H1 (cell line): ENCODE data around the gene AIFM2. TPM values are rescaled to one million over a fixed set of nuclear protein-coding genes. Genes with fewer than 3 reads are reported as not detected.

Experiments
- CTCF ChIA-PET: fragments of 300-600 bp; sonication (Branson Sonifier 250); formaldehyde crosslinking; loops from one replicate; lab custom pipeline; 2021; ENCODE audit not compliant: partially characterized antibody; lab: Charles Lee
- POLR2A ChIA-PET: fragments of 300-600 bp; sonication (Branson Sonifier 250); formaldehyde crosslinking; loops from one replicate; lab custom pipeline; 2021; ENCODE audit warnings: inconsistent platforms; ENCODE audit not compliant: partially characterized antibody; lab: Charles Lee
- DNase-seq, 2 experiments: peaks; one replicate each; pipeline versions ENCODE4 v3.0.0 to v3.0.0-alpha.2; 2010 to 2022; ENCODE audit warnings: low spot score in 2 of 2, low read depth in 1 of 2, mixed read lengths in 1 of 2
- FAIRE-seq: peaks from 2 replicates; lab custom pipeline; 2011; peaks lifted over from hg19 to GRCh38; lab: Jason Lieb, UNC
- H2AFZ ChIP-seq: 2 replicates; pipeline ENCODE4 v1.8.1; 2012; ENCODE audit warnings: low read length, inconsistent platforms
- H2AK5ac ChIP-seq: 2 replicates; pipeline ENCODE4 v1.6.1; 2013; ENCODE audit warnings: low read depth, low read length
- H2BK120ac ChIP-seq: replicated peaks from 2 replicates; pipeline ENCODE3; 2013; ENCODE audit warnings: low read depth, low read length, inconsistent platforms
- H2BK12ac ChIP-seq: 2 replicates; pipeline ENCODE4 v1.6.1; 2013; ENCODE audit warnings: low read depth, low read length
- H2BK15ac ChIP-seq: 2 replicates; pipeline ENCODE4 v1.6.1; 2013; ENCODE audit warnings: low read length
- H2BK20ac ChIP-seq: 2 replicates; pipeline ENCODE4 v1.6.1; 2013; ENCODE audit warnings: low read length
- H2BK5ac ChIP-seq: 2 replicates; pipeline ENCODE4 v1.6.1; 2013; ENCODE audit warnings: low read depth, low read length
- H3K14ac ChIP-seq: 2 replicates; pipeline ENCODE4 v1.6.1; 2013; ENCODE audit warnings: inconsistent platforms; ENCODE audit not compliant: insufficient read length
- H3K18ac ChIP-seq: 2 replicates; pipeline ENCODE4 v1.6.1; 2013; ENCODE audit warnings: low read length; ENCODE audit errors: extremely low read depth
- H3K23ac ChIP-seq: 2 replicates; pipeline ENCODE4 v1.6.1; 2013; ENCODE audit warnings: inconsistent platforms; ENCODE audit not compliant: insufficient read length
- H3K23me2 ChIP-seq: 2 replicates; pipeline ENCODE4 v1.6.1; 2013; ENCODE audit warnings: low read depth, low read length
- H3K27ac ChIP-seq: 2 replicates; pipeline ENCODE4 v1.6.1; 2011; ENCODE audit warnings: low read depth, low read length, inconsistent platforms
- H3K27me3 ChIP-seq, 4 experiments: replicated peaks in 1 of 4; 1 replicate in 1 of 4; 2 replicates in 3 of 4; pipeline versions ENCODE4 v1.6.1 to v1.8.1; 2011 to 2013; ENCODE audit warnings: low read length in 3 of 4, mild to moderate bottlenecking in 3 of 4, inconsistent platforms in 2 of 4, mixed read lengths in 2 of 4, moderate library complexity in 1 of 4; ENCODE audit not compliant: control insufficient read depth in 3 of 4, insufficient read depth in 3 of 4; ENCODE audit errors: extremely low read depth in 1 of 4
- H3K36me3 ChIP-seq, 4 experiments: 2 replicates each; pipeline versions ENCODE4 v1.6.1 to v1.8.1; 2011 to 2013; ENCODE audit warnings: mild to moderate bottlenecking in 4 of 4, low read length in 3 of 4, moderate library complexity in 2 of 4, control low read depth in 1 of 4, inconsistent platforms in 1 of 4; ENCODE audit not compliant: insufficient read depth in 4 of 4, control insufficient read depth in 2 of 4
- H3K4ac ChIP-seq: replicated peaks from 2 replicates; pipeline ENCODE3; 2013; ENCODE audit warnings: low read length, low read depth, mixed read lengths, inconsistent platforms; ENCODE audit not compliant: insufficient read length
- H3K4me1 ChIP-seq, 4 experiments: replicated peaks in 1 of 4; 1 replicate in 1 of 4; 2 replicates in 3 of 4; pipeline versions ENCODE4 v1.6.1 to v1.8.1; 2011 to 2013; ENCODE audit warnings: low read length in 3 of 4, inconsistent platforms in 2 of 4, mixed read lengths in 1 of 4; ENCODE audit not compliant: insufficient read depth in 4 of 4, control insufficient read depth in 3 of 4
- H3K4me2 ChIP-seq, 2 experiments: 2 replicates each; pipeline versions ENCODE4 v1.6.1 to v1.8.1; 2011 to 2013; ENCODE audit warnings: low read depth in 2 of 2, low read length in 2 of 2, control low read depth in 1 of 2, inconsistent platforms in 1 of 2, mild to moderate bottlenecking in 1 of 2; ENCODE audit not compliant: insufficient read depth in 1 of 2
- H3K4me3 ChIP-seq, 4 experiments: fragments of 200-600, 300-600 bp in 1 of 4; sonication (generic), shearing (Covaris generic), sonication (Bioruptor Twin) in 1 of 4; 2 replicates each; pipeline versions ENCODE4 v1.5.1 to v1.8.1; 2011 to 2016; ENCODE audit warnings: low read length in 4 of 4, low read depth in 3 of 4, control low read depth in 2 of 4, inconsistent platforms in 2 of 4, mild to moderate bottlenecking in 2 of 4, mixed read lengths in 1 of 4, moderate library complexity in 1 of 4; ENCODE audit not compliant: insufficient read depth in 2 of 4; ENCODE audit errors: extremely low read depth in 1 of 4
- H3K56ac ChIP-seq: replicated peaks from 2 replicates; pipeline ENCODE3; 2013; ENCODE audit warnings: low read depth, mild to moderate bottlenecking, mixed read lengths, low read length, inconsistent platforms; ENCODE audit not compliant: insufficient read length
- H3K79me1 ChIP-seq: 2 replicates; pipeline ENCODE4 v1.6.1; 2013; ENCODE audit warnings: low read depth, low read length, control low read depth
- H3K79me2 ChIP-seq, 2 experiments: 2 replicates each; pipeline versions ENCODE4 v1.6.1 to v1.8.1; 2012 to 2013; ENCODE audit warnings: low read length in 2 of 2, mild to moderate bottlenecking in 2 of 2, inconsistent platforms in 1 of 2; ENCODE audit not compliant: insufficient read depth in 2 of 2, control insufficient read depth in 1 of 2
- H3K9ac ChIP-seq, 4 experiments: replicated peaks in 1 of 4; 1 replicate in 1 of 4; 2 replicates in 3 of 4; pipeline versions ENCODE4 v1.6.1 to v1.8.1; 2011 to 2013; ENCODE audit warnings: low read depth in 3 of 4, low read length in 3 of 4, control low read depth in 2 of 4, mild to moderate bottlenecking in 2 of 4, moderate library complexity in 2 of 4, inconsistent platforms in 1 of 4; ENCODE audit errors: extremely low read depth in 1 of 4
- H3K9me3 ChIP-seq, 2 experiments: 2 replicates each; pipeline versions ENCODE4 v1.6.1 to v1.8.1; 2012 to 2013; ENCODE audit warnings: mild to moderate bottlenecking in 2 of 2, moderate library complexity in 2 of 2, control low read depth in 1 of 2, inconsistent platforms in 1 of 2, low read depth in 1 of 2, low read length in 1 of 2, mixed read lengths in 1 of 2; ENCODE audit not compliant: insufficient read depth in 2 of 2
- H4K20me1 ChIP-seq, 2 experiments: replicated peaks in 1 of 2; 2 replicates each; pipeline versions ENCODE3 to v1.8.1; 2011 to 2013; ENCODE audit warnings: inconsistent platforms in 2 of 2, low read length in 2 of 2, mild to moderate bottlenecking in 1 of 2; ENCODE audit not compliant: insufficient read depth in 2 of 2, control insufficient read depth in 1 of 2
- H4K5ac ChIP-seq: 2 replicates; pipeline ENCODE4 v1.6.1; 2013; ENCODE audit warnings: low read length, low read depth, mixed read lengths, inconsistent platforms; ENCODE audit not compliant: insufficient read length
- H4K8ac ChIP-seq: 2 replicates; pipeline ENCODE4 v1.8.0; 2013; ENCODE audit warnings: mild to moderate bottlenecking, moderate library complexity, low read length, inconsistent platforms; ENCODE audit not compliant: insufficient read depth; ENCODE audit errors: extremely low read depth
- H4K91ac ChIP-seq: replicated peaks from 2 replicates; pipeline ENCODE3; 2013; ENCODE audit warnings: low read length, mixed read lengths, inconsistent platforms; ENCODE audit not compliant: insufficient read length
- MAX ChIP-seq: IDR thresholded peaks from 2 replicates; pipeline ENCODE4 v1.6.1; 2012; ENCODE audit warnings: inconsistent platforms
- SIRT6 ChIP-seq: IDR thresholded peaks from one replicate; pipeline ENCODE4 v1.7.1; 2012; ENCODE audit warnings: low read length, inconsistent platforms
- WGBS, 2 experiments: shearing (Covaris generic) in 1 of 2; methylation state at CpG; one replicate each; pipeline versions ENCODE4 v1.1.6 to v1.1.7; 2013 to 2015; ENCODE audit warnings: low lambda C conversion rate in 2 of 2, mixed read lengths in 2 of 2, inconsistent platforms in 1 of 2, low coverage in 1 of 2, missing lambda C conversion rate in 1 of 2; ENCODE audit not compliant: insufficient replicate concordance in 2 of 2, insufficient coverage in 1 of 2, insufficient read length in 1 of 2; ENCODE audit errors: extremely low coverage in 1 of 2, missing lambda C conversion rate in 1 of 2; 5-methylcytosine and 5-hydroxymethylcytosine counted together
- polyA plus RNA-seq, 7 experiments: library from polyadenylated mRNA; depleted of rRNA in 3 of 7; stranded (reverse) in 5 of 7; unstranded in 2 of 7; fragments of >200 nt in 5 of 7; fragments of 200-250 nt in 2 of 7; gene quantifications; 1 replicate in 5 of 7; 2 replicates in 1 of 7; 4 replicates in 1 of 7; pipeline versions ENCODE4 v1.2.1 to v1.2.3, GENCODE V29; 2011 to 2013; ENCODE audit warnings: missing spikeins in 2 of 7, mixed read lengths in 2 of 7
- total RNA-seq: library from RNA; stranded (reverse); fragmentation: NEBNext Ultra II Directional; extraction: Animal tissue kit (Norgen Biotek cat#: 25700); gene quantifications from 2 replicates; pipeline ENCODE4 v1.2.1, GENCODE V29; 2021

AIFM2 gene
- total and polyA plus RNA-seq, 2 of the 8 experiments (the other 6 are each of a cell fraction or from before 2014, with no cell fraction given) = 4.0 TPM

GRCh38 chr10:70163448-70163847 is 30.8 kb upstream of the AIFM2 start:
- Histone ChIP-seq H3K4me2 (no peak overlapping the region), H3K18ac (no peak overlapping the region), H2BK5ac (no peak overlapping the region), H3K9me3 (no peaks in the 10 kb centered on the region), H3K36me3 (peaks cover 0 to 33% (median 9%) of the 10 kb centered on the region in 4 experiments; a peak in 3 of 8 replicates), H3K9ac (no peak overlapping the region), H3K23ac (no peak overlapping the region), H2BK20ac (no peak overlapping the region), H3K14ac (no peak overlapping the region), H4K20me1 (peaks cover 11 to 19% of the 10 kb centered on the region in 2 experiments), H3K4ac (no peak overlapping the region), H3K56ac (no peak overlapping the region), H3K27ac (no peak overlapping the region), H3K79me2 (peaks cover 22 to 79% of the 10 kb centered on the region in 2 experiments), H2BK15ac (no peak overlapping the region), H3K4me3 (no peak overlapping the region), H4K91ac (no peak overlapping the region), H2BK120ac (no peak overlapping the region), H3K27me3 (no peaks in the 10 kb centered on the region), H3K23me2 (no peaks in the 10 kb centered on the region), H2BK12ac (no peak overlapping the region), H3K4me1 (0 out of 7 replicates have a peak, but pooled peaks cover 0 to 2% (median 0%) of the 10 kb centered on the region in 4 experiments), H3K79me1 (peaks cover 2% of the 10 kb centered on the region; the same call in 1 of the 2 replicates), H2AK5ac (no peak overlapping the region), H2AFZ (no peak overlapping the region), H4K5ac (no peak overlapping the region), H4K8ac (no peak overlapping the region)
- ChIA-PET POLR2A (no interaction called here), CTCF (interaction anchor here (0.7 to 1.0 kb wide), 3 partner anchors 13 to 47 kb away, joined by 3 to 4 read pairs (median 3); partner anchors contain the start of gene TYSND1)
- DNase-seq = no peak
- WGBS, 2 experiments = 92% methylated on average over 4 of the region's 4 CpGs; no CpG with 5 or more reads in 1 of the 2 experiments
- TF ChIP-seq MAX (no peak), SIRT6 (no peak)
- FAIRE-seq = no peak
